C1 segment of cervical spinal cord (tissue), 14 donors: ENCODE data around the gene PXT1.
A peak's percentile ranks its signal among the peaks of the same experiment; 100 is the strongest.

ENCODE experiments used
- DNase-seq, 14 donors: peaks; one replicate each; lab custom pipeline; 2025; lab: John Stamatoyannopoulos, UW

Gene PXT1

DNA sequence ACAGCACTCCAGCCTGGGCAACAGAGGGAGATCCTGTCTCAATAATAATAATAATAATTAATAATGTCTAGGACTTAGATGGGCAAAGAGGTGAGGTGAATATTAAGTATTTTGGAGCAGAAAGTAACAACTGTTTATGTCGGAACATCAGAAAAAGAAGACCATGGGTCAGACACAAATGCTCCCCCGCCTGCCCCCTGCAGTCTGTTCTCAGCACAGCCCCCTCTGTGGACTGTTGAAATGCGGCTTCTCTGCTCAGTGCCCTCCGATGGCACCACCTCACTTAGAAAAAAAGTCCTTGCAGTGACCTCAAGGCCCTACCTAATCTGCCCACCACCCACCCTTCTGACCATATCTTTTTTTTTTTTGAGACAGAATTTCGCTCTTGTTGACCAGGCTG, 50.0 kb downstream of the PXT1 start:
- DNase-seq: no peak

DNA sequence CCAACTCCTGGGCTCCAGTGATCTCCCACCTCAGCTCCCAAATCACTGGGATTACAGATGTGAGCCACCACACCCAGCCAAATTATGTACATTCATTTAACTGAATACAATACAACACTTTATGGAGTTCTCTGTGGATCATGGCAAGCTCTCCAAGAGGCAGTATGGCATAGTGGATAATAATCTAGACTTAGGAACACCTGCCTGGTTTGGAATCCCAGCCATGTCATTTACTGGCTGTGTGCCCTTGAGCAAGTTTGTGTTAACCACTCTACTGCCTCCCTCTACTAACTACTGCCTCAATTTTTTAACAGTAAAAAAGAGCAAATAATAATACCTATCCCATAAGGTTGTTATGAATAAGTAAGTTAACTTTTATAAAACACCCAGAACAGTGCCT, 53.3 kb downstream of the PXT1 start:
- no peak for DNase-seq

DNA sequence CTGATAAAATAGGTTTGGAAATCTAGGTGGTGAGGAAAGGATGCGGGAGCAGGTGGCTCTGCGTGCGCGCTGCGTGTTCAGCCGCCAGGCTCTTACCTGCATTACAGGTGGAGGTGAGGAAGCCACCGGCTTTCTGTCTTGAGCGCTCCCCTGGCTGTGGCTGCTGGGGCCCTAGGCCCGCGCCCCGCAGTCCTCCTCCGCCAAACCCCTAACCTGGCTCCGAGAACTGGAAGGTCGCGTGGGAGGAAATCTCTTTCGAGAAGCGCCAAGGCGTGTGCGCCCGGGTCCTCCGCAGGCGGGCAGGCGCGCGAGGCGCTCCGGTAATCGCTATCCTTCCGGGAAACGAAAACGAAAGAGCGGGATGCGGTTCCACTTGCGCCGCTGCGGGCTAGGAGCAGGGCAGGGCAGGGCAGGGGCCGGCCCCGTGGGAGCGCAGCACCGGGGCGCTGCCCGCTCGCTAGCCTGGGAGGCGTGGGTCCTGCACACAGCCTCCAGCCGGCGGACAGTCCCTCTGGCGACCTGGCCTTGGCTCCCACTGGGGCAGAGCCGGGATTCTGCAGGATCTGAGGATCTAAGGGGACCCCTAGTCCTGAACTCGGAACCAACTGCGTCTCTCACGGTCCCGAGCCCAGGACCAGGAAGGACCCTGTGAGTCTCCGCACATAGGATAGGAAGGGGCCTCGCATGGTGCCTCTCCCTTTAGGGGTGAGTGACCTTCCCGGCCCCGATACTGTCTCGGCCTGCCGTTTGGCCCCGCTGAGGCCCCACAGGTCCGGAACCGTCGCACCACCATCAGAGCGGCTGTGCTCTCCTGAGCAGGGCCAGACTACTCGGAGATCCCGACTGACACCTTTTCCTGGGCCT, 55.0 kb downstream of the PXT1 start, which contains the start of gene ETV7:
TSS of gene ETV7 (minus strand) at position 230 of the 864 bp plus-strand sequence. CDS start at position 102, 128 bp downstream.
- DNase-seq: peak in 2 of 14 donors; percentile 2 to 12

DNA sequence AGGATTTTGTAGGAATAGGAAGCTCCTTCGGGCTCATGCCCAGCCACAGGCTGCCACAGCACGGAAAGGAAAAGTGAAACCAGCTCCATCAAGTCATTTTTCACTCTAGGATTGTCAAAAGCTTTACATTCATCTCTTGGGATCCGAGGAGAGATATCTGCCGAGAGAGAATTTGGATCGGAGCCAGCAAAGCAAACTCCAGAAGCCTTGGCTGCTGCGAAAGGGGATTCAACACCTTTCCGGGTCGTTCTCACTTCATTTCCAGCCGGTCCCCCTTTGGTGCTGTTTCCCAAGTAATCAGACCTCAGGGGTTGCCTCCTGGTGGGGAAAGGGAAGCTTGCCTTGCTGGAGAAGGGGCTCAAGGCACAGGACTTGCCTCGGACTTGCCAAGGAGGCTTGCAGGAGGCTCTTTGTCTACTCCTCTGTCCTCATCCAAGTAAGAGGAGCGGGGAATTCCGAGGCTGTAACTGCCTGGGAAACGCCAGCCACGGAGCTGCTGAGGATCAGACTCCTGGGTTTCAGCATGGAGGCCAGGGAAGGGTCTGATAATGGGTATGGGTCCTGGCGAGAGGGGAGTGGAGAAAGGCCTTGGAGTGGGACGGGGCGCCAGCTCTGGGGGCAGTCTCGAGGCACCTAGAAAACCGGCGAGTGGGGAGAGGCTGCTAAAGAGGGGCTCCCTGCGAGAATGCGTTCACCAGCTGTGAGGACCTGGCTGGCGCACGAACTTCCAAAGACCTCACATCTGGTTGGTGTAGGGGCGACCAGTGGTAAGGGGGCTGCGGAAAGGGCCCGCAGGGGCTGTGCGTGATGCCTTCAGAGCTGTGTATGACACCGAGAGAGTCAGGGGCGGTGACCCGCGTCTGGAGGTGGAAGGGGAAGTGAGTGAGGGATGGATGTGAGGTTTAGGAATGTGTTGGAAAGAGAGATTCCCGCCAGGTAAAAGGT, 55.9 kb downstream of the PXT1 start:
- DNase-seq: peak in 4 of 14 donors; percentile 10 to 37 (median 18)

DNA sequence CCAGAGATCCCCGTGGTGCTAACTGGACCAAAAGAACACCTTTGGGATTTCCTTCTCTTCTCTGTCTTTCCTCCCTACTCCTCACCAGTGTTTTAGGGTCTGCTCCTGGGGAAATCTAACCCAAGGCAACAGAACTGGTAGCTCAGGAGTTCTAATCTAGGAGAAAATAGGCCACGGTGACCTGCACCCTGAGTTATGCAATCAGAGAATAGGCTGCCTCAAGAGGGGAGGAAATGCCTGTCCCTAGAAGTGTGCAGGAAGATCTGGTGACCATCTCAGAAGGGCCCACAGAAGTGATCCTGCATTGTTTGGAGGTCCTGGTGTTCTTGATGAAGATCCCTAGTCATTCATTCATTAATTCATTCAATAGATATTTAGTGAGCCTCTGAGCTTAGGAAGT, 58.6 kb downstream of the PXT1 start:
- no peak for DNase-seq

DNA sequence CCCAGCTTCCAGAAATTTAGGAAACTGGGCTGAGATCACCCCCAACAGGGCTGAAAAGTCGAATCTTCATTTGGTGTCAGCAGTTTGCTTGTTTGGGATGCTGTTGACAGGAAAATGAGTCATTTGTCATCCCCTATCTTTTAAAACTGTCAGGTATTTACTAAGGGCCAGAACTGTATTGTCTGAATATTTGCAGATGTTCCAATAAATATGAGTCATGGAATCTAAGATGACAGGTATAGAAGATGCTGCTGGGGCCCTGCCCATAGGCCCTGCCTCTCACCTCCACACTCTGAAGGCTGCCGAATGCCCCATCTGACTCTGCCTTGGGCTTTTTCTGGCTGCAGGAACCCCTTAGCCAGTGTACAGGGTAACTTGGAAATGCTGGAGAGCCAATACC, 59.0 kb downstream of the PXT1 start:
- no peak for DNase-seq

DNA sequence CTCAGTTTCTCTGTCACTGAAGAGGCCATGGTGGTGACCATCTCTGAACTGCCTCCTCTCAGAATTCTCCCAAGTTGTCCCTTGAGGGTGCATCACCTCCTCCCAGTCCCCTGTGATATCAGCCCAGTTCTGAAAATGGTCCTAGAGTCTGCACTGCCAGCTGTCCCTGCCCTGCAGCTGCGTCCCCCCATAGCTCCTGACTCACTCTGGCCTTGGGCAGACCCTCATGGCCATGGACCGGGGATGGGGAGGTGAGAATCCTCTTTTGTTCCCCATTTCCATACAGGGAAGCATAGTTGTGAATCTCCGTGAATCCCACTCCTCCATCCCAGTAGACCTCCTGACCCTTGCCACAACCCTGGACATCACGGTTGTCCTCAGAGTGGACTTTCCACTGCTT, 59.7 kb downstream of the PXT1 start:
- DNase-seq: no peak

DNA sequence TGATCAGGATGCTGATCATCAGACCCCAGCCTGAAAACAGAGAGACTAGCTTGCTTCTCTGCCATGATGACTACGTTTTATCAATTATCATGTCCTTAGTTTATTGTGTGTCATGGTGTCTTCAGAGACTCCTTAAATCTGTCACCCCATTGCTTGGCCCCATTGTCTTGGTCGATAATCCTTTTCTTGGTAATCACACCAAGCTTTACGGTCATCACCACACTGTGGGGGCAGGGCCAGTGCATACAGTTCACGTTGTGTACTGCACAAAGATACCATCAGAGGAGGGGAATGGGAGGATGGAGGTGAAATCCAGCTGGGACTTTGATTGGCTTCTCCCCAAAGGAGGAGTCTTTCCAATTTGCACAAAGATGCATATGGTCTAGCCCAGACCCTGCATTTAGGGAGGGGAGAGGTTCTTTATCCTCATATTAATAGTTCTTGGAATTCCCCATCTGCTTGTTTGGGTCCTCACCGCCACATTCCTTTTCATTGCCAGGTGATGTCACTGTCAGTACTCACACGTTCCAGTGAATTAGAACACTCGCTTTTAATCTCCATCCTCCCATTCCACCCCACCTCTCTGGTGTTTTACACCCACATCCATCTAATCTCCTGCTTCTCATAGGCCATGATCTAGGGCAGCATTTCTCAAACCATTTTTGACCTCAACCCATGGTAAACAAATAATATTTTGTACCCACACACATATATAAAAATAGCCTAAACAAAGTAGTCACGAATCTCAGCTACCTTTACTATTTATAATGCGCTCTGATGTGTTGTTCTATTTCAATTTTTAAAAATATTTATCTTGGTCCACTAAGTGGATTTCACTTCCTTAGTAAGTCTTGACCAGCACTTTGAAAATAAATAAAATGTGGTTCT, 60.9 kb downstream of the PXT1 start:
- DNase-seq: no peak

DNA sequence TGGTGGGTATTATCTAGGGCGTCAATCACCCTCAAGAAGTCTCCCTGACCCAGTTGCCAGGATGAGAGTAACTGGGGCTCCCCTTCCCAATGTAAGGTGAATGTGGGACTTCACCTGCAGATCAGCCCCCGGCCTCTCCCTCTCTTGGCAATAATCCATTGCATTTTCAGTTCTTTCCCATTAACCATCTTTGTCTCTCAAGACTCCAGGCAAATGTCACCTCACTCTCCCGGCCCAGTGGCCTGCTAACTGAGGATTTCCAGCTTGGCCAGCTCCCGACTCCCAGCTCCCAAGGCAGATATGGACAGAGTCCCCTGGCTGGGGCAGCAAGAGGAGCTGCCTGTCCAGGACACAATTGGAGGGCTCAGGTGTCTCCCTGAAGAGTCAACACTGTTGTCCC, 62.5 kb downstream of the PXT1 start:
- no peak for DNase-seq

DNA sequence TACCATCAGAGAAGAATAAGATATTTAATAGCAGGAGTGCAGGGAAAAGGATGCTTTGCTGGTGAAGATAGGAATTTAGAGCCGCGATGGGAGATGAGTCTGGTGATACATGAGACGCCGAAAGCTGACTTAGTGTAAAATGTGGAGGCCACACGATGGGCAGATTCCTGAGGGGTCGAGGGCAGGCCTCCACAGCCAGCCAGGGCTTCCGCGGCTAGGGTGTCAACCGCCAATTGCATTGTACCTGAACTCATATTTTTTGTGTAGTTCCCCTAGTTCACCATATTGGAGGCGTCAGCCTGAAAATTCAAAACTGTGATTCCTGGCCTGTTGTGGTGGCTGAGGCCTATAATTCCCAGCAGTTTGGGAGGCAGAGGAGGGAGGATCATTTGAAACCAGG, 63.7 kb downstream of the PXT1 start:
- DNase-seq: no peak

DNA sequence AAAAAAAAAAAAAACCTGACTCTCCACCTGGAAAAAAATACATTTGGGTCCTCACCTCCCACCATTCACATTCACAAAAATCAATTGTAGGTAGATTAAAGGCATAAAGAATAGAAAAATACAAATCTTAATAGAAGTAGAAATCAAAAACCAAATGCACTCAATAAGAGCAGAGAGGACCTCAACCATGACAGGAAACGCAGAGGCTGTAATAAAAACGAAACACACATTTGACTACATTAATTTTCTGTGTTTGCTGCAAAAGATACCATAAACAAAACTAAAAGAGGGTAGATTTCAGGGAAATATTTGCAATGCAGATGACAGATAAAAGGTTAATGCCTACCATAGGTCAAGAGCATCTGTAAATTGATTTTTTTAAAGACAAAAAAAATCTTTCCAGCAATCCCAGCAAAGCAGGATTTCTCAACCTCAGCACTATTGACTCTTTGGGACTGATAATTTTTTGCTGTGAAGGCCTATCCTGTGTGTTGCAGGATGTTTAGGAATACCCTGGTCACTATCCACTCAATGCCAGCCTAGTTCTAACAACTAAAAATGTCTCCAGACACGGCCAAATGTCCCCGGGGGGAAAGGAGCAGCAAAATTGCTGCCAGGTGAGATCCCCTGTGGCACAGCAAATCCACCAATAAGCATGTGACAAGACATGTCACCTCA, 64.3 kb downstream of the PXT1 start:
- DNase-seq: no peak

DNA sequence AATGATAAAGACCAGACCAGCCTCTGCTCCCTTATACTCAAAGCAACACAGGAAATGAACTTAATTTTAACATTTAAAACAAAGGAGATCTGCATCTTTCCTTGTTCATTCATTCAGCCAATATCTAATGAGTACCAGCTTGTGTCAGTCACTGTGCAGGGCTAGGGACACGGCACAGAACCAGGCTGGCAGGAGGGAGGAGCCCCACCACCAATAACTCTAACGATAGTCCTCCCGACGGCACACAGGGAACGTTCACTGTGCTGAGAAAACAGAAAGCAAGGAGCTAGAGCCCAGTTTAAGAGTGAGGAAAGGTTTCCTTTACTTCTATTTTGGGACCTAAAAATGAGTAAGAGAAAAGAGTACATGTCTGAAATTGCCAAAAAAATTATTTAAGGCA, 65.1 kb downstream of the PXT1 start:
- no peak for DNase-seq

DNA sequence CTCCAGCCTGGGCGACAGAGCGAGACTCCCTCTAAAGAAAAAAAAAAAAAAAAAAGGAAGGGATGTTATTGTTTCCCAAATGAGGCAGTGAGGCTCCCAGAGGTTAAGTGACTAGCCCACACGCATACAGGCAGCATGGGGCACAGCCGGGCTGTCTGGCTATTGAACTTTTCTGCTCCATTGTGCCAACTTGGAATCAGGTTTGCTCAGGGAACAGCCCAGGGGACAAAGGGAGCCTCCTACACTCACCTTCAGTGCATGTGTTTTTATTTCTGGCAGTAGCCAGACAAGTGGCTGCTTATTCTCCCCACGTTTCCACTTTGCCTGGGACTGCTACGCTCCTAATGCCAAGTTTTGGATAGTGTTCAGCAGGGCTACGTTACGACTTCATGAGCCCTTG, 65.9 kb downstream of the PXT1 start:
- DNase-seq: no peak

DNA sequence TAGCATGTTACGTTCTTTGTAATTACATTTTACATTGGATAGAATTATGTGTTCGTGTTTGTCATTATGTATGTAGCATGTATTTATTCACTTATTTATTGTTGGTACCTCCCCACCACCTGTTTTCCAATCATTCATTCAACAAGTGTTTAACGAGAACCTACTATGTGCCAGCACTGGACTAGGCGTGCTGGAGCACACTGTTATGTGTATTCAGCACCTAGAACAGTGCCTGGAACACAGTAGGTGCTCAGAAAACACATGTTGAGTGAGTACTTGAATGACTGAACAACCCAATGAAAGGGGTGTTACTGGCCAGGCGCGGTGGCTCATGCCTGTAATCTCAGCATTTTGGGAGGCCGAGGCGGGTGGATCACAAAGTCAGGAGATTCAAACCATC, 66.5 kb downstream of the PXT1 start:
- DNase-seq: no peak

DNA sequence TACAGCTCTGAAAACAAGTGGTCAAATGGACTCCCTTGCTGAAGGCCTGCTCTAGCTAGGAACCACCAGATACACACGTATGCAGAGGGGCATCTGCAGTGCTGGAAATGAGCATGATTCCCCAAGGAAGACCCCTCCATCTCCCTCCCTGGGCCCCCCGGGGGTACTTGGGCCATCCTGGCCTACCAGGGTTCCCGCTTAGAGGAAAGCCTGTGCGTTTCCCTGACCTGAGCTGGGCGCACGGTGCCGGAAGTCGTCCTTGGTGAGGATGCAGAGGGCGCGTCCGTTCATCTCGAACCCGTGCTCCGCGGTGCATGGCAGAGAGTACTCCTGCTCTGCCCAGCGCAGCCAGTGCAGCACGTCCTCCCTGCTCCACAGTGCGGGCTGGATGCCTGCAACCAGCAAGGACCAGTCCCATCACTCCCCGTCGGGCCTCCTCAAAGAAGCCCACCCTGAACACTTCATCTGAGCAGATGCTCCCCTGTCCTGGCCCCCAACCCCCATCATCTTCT, 67.0 kb downstream of the PXT1 start:
- no peak for DNase-seq

DNA sequence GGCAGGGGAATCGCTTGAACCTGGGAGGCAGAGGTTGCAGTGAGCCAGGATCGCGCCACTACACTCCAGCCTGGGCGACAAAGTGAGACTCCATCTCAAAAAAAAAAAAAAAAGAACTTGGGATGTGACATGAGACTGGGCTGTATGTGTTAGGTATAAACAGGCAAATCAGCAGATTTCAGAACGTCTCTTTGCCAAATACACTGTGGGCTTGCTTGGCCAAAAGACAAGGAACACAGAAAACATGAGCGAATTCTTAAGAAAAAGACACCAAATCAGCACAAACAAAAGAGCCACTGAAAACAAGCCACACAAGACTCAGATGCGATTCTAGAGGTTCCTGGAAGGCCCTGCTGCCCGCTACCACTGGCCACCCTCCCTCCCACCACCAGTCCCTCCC, 67.7 kb downstream of the PXT1 start:
- DNase-seq: no peak

DNA sequence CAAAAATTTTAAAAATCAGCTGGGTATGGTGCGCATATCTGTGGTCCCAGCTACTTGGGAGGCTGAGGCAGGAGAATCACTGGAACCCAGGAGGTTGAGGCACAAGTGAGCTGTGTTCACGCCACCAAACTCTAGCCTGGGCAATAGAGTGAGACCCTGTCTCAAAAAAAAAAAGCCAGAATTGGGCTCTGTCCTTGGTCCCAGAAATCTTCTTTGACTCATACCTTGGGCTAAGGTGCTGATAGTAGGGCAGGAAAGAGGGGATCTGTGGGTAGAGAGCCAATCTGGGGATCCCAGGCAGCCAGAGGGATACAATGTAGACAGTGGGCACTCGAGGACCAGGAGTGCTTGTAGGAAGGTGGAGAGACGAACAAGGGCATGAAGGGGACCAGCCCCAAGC, 68.5 kb downstream of the PXT1 start:
- no peak for DNase-seq

DNA sequence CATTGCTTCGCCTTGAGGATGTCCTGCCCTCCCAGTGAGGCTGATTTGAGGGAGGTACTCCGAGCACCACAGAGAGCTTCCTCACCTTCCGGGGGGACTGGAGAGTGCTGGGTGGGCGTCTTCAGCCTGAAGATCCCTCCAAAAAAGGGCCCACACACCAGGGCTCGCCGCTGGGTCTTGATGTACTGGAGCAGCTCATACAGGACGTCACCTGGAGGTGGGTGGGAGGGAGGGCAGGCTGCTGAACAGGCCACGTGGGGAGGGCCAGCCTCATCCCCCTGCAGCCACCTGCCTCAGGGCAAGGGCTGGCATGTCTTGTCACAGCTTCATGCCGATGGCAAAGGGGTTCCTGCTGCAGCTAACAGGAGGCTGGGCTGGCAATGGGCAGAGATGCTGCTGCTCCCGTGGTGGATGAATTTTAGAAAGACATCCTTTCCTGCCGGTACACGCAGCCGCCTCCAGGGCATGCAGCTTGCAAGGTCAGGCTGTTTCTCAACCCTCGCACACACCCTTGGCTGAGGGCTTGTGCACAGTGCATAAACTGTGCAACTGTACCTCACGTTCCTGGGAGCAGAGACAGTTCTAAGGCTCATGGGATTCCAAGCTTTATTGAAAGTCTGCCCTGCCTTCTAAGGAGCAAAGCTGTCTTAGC, 69.2 kb downstream of the PXT1 start:
- DNase-seq: no peak

DNA sequence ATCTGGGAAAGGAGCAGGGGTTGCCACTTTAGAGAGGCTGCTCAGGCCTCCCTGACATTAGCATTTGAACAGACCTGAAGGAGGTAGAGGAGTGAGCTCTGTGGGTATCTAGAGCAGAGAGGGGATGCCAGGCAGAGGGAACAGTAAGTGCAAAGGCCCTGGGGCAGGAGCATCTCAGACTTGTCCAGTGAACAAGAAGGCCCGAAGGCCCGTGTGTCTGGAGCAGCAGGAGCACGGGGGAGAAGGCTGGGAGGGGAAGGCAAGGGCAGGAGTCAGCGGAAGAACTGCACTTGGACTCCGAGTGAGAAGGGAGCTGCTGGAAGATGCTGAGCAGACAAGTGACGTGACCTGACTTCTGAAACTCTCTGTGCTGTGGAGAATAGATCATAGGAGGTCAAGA, 70.6 kb downstream of the PXT1 start:
- no peak for DNase-seq

DNA sequence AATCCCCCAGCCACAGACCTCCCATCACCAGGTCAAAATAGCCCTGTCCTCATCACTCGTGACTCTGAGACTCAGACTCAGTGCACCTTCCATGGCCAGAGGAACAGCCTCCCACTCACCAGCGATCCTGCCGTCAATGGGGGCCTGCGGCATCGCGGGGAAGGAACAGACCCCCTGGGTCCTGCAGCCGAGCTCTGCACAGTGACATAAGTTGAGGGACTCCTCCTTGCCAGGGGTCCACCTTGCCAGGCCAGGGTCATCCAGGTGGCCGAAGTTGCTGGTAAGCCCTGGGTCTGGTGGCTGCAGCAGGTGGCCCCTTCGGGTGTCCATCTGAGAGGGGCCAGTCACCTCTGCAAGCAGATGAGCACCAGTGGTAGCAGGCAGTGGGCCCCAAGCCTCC, 71.4 kb downstream of the PXT1 start:
- no peak for DNase-seq
